Right atrium auricular region (tissue), 2 donors: ENCODE results near the gene MAN1C1. TPM values are rescaled to one million over a fixed set of nuclear protein-coding genes. Genes with fewer than 3 reads are reported as not detected.

Source experiments
- DNase-seq: peaks from one replicate; pipeline ENCODE4 v3.0.0-alpha.2; 2019; ENCODE audit warnings: low spot score
- H3K27ac ChIP-seq, 2 donors: fragments of 200-600 bp; sonication (generic); 1 replicate in 1 of 2; 2 replicates in 1 of 2; pipeline ENCODE4 v1.5.1; 2016 to 2019
- H3K27me3 ChIP-seq, 2 donors: fragments of 200-600 bp; sonication (generic); one replicate each; pipeline versions ENCODE4 v1.5.1 to v1.6.0; 2017 to 2019
- H3K36me3 ChIP-seq: fragments of 200-600 bp; sonication (generic); one replicate; pipeline ENCODE4 v1.5.1; 2016
- H3K4me1 ChIP-seq, 2 donors: fragments of 200-600 bp; sonication (generic); one replicate each; pipeline versions ENCODE4 v1.5.1 to v1.6.0; 2017 to 2019
- H3K4me3 ChIP-seq, 2 donors: fragments of 200-600 bp; sonication (generic); 1 replicate in 1 of 2; 2 replicates in 1 of 2; pipeline ENCODE4 v1.5.1; 2017 to 2019; ENCODE audit warnings: mild to moderate bottlenecking in 1 of 2, moderate library complexity in 1 of 2
- H3K9me3 ChIP-seq, 2 donors: fragments of 200-600 bp; sonication (generic); one replicate each; pipeline ENCODE4 v1.5.1; 2019
- total RNA-seq, 2 donors: library from RNA; depleted of rRNA; stranded (reverse); fragments of >200 nt; gene quantifications; one replicate each; pipeline ENCODE4 v1.1.0, GENCODE V29; 2016
- TF ChIP-seq, protein P1 (sequence below), 2 donors: fragments of 200-600 bp; sonication (generic); IDR thresholded peaks; one replicate each; pipeline ENCODE4 v1.5.1; 2019; ENCODE audit warnings: antibody characterized with exemption in 2 of 2

The MAN1C1 gene
- total RNA-seq, 2 donors from 2014 or later = 9.4 to 13.6 TPM

DNA sequence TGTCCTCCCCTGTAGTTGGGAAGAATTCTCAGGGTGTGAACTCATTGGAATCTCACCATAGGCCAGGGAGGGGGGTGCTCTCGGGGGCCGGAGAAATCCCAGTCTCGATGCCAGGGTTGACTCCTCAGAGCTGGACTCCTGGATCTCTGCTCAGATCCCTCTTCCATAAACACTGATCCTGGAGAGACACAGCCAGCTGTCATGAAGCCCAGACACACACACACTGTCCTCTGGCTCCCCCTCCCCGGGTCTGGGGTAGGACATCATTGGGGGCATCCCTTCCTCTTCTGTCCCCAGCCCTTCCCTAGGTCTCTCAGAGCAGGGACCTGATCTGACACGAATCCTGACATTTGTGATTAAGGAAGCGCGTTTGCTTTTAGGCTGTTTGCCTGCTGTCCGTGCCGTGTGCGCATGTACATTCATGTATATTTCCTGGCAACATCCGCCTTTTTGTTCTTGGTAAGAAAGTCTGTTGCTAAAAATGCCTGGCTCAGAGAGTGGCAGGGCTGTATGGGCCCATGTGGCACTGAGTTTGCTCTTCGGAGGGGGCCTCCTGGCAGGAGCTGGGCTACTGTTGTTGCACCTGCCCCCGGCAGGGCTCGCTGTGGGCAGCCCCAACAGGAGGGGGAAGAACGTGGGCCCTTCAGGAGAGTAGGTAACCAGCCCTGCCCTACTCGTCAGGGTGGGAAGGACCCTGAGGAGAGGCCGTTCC, 138.0 kb downstream of the MAN1C1 start:
- H3K27me3 ChIP-seq = no peaks in the 10 kb centered on the region
- TF ChIP-seq, protein P1, sequence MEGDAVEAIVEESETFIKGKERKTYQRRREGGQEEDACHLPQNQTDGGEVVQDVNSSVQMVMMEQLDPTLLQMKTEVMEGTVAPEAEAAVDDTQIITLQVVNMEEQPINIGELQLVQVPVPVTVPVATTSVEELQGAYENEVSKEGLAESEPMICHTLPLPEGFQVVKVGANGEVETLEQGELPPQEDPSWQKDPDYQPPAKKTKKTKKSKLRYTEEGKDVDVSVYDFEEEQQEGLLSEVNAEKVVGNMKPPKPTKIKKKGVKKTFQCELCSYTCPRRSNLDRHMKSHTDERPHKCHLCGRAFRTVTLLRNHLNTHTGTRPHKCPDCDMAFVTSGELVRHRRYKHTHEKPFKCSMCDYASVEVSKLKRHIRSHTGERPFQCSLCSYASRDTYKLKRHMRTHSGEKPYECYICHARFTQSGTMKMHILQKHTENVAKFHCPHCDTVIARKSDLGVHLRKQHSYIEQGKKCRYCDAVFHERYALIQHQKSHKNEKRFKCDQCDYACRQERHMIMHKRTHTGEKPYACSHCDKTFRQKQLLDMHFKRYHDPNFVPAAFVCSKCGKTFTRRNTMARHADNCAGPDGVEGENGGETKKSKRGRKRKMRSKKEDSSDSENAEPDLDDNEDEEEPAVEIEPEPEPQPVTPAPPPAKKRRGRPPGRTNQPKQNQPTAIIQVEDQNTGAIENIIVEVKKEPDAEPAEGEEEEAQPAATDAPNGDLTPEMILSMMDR (IDR thresholded peaks at IDR 0.05) = no peak
- no peak overlapping the region for H3K27ac ChIP-seq
- no peaks in the 10 kb centered on the region for H3K9me3 ChIP-seq
- no peak for DNase-seq
- H3K4me1 ChIP-seq = no peaks in the 10 kb centered on the region
- no peak overlapping the region for H3K4me3 ChIP-seq
- H3K36me3 ChIP-seq = peaks cover 7% of the 10 kb centered on the region

DNA sequence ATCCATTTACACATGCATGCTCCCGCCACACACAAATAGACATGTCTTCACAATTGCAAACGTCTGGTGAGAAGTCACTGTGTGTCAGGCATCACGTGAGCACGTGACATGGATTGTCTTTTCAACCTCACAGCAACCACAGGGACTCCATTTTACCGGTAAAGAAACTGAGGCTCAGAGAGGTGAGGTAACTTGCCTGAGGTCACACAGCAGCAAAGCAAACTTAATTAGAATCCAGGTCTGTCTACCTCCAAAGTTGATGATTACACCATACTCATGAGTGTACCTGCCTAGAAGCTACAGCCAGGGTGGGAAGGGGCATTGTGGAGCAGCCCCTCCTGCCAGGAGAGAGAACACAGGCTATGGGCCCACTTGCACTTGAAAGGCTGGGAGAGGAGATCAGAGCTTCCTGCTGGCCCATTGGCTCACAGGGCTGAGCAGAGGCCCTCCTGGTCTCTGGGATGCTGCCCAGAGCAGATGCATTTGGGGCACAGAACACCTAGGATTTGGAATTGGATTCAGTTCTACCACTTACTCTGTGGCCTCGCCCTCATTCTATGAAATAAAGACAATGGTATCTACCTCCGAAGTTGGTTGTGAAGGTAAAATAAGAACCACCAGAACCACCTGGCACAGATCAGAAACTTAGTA, 139.0 kb downstream of the MAN1C1 start:
- Histone ChIP-seq H3K36me3 (peaks cover 7% of the 10 kb centered on the region), H3K9me3 (no peaks in the 10 kb centered on the region), H3K27me3 (no peaks in the 10 kb centered on the region), H3K4me3 (no peak overlapping the region), H3K27ac (no peak overlapping the region), H3K4me1 (no peaks in the 10 kb centered on the region)
- DNase-seq = no peak
- TF ChIP-seq, protein P1 (IDR thresholded peaks at IDR 0.05) = no peak

DNA sequence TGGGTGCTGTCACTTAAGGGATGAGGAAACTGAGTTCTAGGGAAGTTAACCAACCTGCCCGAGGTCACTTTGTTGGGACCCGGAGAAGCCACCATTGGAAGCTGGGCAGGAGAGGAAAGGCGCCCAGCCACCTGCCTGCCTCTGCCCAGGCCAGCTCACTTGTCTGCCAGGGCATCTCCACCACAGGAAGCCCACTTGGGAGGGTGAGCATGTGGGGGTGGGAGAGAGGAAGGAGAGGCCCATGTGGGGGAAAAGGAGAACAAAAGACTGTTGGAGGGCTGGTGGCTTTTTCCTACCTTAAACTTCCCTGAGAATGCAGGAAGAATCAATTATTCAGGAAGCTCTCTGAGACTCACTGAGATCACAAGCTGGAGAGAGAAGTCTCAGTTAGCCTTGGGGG, 139.6 kb downstream of the MAN1C1 start:
- peaks cover 7% of the 10 kb centered on the region for H3K36me3 ChIP-seq
- no peak overlapping the region for H3K27ac ChIP-seq
- no peak for DNase-seq
- H3K27me3 ChIP-seq = no peaks in the 10 kb centered on the region
- no peaks in the 10 kb centered on the region for H3K4me1 ChIP-seq
- no peak overlapping the region for H3K4me3 ChIP-seq
- TF ChIP-seq, protein P1 (IDR thresholded peaks at IDR 0.05) = no peak
- no peaks in the 10 kb centered on the region for H3K9me3 ChIP-seq

DNA sequence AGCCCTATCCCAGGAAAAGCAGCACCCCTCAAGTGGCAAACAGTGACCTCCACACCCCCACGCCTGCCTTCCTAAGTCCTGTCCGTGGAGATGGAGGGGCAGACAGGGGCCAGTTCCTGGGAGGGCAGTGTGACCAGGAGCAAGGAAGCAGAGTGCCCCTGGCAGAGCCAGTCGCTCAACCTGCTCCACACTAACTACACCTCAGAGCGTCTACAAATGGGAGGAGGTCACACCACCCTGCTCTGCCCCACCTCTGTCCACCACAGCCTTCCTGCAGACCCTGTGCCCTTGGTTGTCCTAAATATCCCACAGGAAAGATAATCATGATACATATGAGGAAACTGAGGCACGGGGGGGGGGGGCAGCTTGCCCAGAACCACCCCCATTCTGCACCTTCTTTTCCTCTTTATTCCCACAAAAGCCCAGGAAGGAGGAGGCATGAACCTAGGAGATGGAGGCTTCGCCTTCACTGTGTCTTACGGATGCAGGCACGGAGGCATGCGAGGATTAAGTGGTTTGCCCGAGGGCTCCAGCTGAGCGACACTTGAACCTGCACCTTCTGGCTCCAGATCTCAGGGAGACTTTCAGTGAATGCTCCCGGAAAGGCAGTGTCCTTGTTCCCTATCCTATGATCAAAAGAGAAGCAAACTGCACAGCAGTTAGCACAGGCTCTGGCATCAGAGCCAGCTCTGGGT, 140.7 kb downstream of the MAN1C1 start:
- TF ChIP-seq, protein P1 (IDR thresholded peaks at IDR 0.05) = no peak
- Histone ChIP-seq H3K4me3 (no peak overlapping the region), H3K9me3 (no peaks in the 10 kb centered on the region), H3K36me3 (peaks cover 7% of the 10 kb centered on the region), H3K27ac (no peak overlapping the region), H3K27me3 (no peaks in the 10 kb centered on the region), H3K4me1 (no peaks in the 10 kb centered on the region)
- no peak for DNase-seq

DNA sequence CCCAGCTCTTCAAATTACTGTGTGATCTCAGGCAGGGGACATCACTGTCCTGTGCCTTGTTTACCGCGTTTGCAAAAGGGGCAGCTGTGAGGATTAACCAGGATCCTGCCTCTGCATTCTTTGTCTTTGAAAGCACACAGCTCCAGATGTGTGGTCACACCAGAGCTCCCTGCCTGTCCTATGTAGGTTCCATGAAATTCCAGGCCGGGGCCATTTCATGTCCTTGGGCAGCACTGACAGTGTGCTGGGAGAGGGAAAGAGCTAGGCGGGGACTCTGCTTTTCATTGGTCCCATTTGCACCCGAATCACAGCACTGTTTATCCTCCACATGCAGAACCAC, 141.2 kb downstream of the MAN1C1 start:
- Histone ChIP-seq H3K27ac (no peak overlapping the region), H3K9me3 (no peaks in the 10 kb centered on the region), H3K27me3 (no peaks in the 10 kb centered on the region), H3K4me1 (no peaks in the 10 kb centered on the region), H3K36me3 (peaks cover 7% of the 10 kb centered on the region), H3K4me3 (no peak overlapping the region)
- DNase-seq = no peak
- TF ChIP-seq, protein P1 (IDR thresholded peaks at IDR 0.05) = no peak
